RWPE1 (cell line): ENCODE data around the gene FXYD5.

Experiments used
- CTCF ChIA-PET: fragments of 350-600 bp; sonication (Branson Sonifier 250); formaldehyde crosslinking; extraction: SDS; loops from one replicate; lab custom pipeline; 2021; lab: Yijun Ruan, JAX
- POLR2A ChIA-PET: fragments of 400-600 bp; formaldehyde crosslinking; extraction: SDS; loops from one replicate; lab custom pipeline; 2020; ENCODE audit warnings: antibody characterized with exemption; ENCODE audit not compliant: low non-redundant PET; lab: Yijun Ruan, JAX
- DNase-seq: peaks from one replicate; pipeline ENCODE4 v3.0.0; 2012; ENCODE audit warnings: low spot score
- H3K27ac ChIP-seq: fragments of 450-650 bp; 2 replicates; pipeline ENCODE4 v1.5.1; 2017
- TF ChIP-seq, protein P1 (sequence below): fragments of 450-650 bp; conservative IDR thresholded peaks from 2 replicates; pipeline ENCODE4 v1.5.1; 2017; ENCODE audit warnings: low read depth, mild to moderate bottlenecking

FXYD5 gene

DNA sequence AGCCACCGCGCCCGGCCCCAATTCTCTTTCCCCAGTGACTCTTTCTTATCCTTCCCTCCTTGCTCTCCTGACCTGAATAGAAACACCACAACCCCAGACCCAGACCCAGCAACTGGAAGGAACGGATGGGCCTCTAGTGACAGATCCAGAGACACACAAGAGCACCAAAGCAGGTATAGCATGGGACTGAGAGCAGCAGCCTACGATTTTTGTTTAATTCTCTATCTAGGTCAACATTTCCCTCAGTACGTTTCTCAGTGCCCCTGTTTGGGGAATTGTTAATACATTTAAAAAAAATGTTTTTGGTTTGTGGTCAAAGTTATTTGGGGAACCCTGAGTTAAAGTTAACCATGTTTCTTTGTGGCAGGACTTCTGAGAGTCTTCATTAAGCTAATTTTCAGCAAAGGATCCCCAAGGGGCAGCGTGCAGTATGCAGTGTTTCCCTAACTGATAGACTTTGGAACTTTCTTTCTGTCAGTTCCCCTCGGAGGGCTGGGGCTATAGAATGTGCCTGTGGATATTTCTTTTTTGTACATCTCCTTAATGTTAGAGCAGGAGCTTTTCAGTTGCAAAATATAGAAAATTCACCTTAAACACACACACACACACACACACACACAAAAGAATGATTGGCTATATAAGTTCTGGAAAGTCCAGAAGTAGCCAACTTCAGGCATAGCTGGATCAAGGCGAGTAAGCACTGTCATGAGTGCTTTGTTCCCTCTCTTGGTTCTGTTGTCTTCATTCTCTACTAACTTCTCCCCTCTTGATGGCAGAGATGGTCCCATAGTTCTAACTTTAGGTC lies 6.3 kb downstream of the FXYD5 start:
- TF ChIP-seq, protein P1, sequence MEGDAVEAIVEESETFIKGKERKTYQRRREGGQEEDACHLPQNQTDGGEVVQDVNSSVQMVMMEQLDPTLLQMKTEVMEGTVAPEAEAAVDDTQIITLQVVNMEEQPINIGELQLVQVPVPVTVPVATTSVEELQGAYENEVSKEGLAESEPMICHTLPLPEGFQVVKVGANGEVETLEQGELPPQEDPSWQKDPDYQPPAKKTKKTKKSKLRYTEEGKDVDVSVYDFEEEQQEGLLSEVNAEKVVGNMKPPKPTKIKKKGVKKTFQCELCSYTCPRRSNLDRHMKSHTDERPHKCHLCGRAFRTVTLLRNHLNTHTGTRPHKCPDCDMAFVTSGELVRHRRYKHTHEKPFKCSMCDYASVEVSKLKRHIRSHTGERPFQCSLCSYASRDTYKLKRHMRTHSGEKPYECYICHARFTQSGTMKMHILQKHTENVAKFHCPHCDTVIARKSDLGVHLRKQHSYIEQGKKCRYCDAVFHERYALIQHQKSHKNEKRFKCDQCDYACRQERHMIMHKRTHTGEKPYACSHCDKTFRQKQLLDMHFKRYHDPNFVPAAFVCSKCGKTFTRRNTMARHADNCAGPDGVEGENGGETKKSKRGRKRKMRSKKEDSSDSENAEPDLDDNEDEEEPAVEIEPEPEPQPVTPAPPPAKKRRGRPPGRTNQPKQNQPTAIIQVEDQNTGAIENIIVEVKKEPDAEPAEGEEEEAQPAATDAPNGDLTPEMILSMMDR, result no peak
- POLR2A ChIA-PET, result interaction anchor here (0.6 kb wide), 1 partner anchor 81 kb away, joined by 3 read pairs; no protein-coding TSS in a partner anchor

DNA sequence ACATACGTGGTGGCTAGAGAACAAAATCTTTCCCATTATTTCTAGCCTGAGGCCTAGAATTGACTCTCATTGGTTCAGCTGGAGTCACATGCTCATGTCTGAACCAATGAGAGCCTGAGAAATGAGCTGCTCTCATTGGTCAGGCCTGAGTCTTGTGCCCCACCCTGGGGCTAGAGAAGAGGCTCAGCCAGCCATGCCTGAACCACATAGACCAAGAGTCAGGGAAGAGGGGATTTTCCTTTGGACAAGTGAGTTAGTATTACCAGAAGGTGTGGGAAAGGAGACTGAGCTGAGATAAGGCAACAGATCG lies 6.9 kb downstream of the FXYD5 start:
- ChIA-PET POLR2A (no interaction called here), CTCF (interaction anchor here (0.6 kb wide), 1 partner anchor 86 kb away, joined by 5 read pairs; no protein-coding TSS in a partner anchor)
- H3K27ac ChIP-seq, result no peak overlapping the region
- DNase-seq, result no peak
- TF ChIP-seq, protein P1, result no peak

More for the DNA sequence above, 6.3 kb downstream of the FXYD5 start:
- DNase-seq, result no peak
- CTCF ChIA-PET, result interaction anchor here (0.6 kb wide), 1 partner anchor 87 kb away, joined by 5 read pairs; no protein-coding TSS in a partner anchor
- no peak overlapping the region for H3K27ac ChIP-seq

DNA sequence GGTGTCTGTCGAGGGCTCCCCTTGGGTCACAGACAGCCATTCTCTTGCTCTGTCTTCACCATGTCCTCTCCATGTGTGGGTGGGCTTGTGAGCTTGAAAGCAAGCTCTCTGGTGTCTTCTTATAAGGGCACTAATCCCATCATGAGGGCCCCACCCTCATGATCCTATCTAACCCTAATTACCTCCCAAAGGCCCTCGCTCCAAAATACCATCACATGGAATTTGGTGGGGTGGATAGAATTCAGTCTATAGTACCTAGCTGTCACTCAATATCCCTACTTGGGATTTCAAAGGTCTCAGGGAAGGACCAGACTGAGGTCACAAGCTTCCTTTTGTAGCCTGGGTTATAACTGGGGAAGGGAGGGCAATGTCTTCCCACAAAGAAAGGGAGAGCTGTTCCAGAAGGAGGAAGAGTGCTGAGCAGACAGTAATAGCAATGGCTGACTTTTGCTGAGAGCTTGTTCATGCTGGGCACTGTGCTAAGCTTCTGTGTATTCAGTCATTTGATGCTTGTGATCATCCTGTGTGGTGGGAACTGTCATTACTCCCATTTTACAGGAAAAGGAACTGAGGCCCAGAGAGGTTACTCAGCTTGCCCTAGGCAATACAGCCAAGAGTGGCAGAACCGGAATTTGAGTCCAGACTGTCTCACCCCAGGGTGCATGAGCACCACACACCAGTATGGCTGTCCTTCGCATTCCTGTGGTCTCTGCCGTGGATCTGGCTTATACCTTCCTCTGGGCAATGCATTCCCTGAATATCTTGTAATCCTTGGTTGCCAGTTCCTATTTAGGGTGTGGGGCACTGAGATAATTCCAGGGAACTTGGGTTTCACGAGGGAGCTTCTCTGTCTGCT lies 8.2 kb downstream of the FXYD5 start:
- no peak overlapping the region for H3K27ac ChIP-seq
- POLR2A ChIA-PET, result no interaction called here
- CTCF ChIA-PET, result interaction anchor here (0.5 kb wide), 1 partner anchor 109 kb away, joined by 3 read pairs; no protein-coding TSS in a partner anchor
- peak; percentile 67 for DNase-seq
- TF ChIP-seq, protein P1, result no peak

DNA sequence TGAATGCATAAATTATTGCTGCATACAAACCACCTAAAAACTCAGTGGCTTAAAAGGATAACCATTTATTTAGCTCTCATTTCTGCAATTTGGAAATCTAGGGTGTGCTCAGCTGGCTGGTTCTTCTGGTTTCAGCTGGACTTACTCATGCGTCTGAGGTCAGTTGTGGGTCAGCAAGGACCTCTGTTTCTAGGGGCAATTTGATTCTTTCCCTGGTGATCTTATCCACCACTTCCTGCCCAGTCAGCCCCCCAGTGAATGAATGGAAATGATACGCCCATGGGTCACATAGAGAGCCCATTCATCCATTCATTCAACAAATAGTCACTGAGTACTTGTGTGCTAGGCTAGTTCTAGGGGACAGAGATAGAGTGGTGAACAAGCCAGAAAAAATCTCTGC lies 9.9 kb downstream of the FXYD5 start:
- H3K27ac ChIP-seq, result no peak overlapping the region
- POLR2A ChIA-PET, result no interaction called here
- no peak for DNase-seq
- CTCF ChIA-PET, result interaction anchor here (0.7 kb wide), 1 partner anchor 63 kb away, joined by 3 read pairs; no protein-coding TSS in a partner anchor
- TF ChIP-seq, protein P1, result no peak

DNA sequence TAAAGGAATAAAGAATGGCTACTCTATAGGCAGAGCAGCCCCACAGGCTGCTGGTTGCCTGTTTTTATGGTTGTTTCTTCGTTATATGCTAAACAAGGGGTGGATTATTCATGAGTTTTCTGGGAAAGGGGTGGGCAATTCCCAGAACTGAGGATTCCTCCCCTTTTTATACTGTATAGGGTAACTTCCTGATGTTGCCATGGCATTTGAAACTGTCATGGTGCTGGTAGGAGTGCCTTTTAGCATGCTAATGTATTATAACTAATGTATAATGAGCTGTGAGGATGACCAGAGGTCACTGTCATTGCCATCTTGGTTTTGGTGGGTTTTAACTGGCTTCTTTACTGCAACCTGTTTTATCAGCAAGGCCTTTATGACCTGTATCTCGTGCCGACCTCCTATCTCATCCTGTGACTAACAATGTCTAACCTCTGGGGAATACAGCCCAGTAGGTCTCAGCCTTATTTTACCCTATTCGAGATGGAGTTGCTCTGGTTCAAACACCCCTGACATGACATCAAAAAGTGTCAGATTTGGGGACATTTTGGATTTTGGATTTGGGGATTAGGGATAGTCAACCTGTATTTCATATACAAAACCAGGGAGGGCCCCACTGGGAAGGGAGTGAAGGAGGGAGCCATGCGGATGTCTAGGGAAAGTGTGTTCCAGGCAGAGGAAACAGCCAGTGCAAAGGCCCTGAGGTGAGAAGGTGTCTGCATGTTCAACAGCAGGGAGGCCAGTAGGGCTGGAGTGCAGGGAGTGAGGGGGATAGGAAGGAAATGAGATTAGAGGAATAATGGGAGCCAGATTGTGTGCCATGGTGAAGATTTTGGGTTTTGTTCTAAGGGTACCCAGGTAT lies 10.9 kb downstream of the FXYD5 start:
- POLR2A ChIA-PET, result no interaction called here
- H3K27ac ChIP-seq, result no peak overlapping the region
- CTCF ChIA-PET, result no interaction called here
- no peak for DNase-seq
- TF ChIP-seq, protein P1, result no peak
